NCI-H2196 treated with DMSO at 0.1 percent for 48 hours (cell line): Measurements from ENCODE around the gene YBEY.
"Not testable (repeated sequence)": the region's sequence is repeated elsewhere in the genome, so short reads cannot be mapped to it uniquely, and the experiment has no call there.

Experiments
- DNase-seq: peaks from one replicate; lab custom pipeline; 2025; ENCODE audit not compliant: unreplicated experiment; lab: John Stamatoyannopoulos, UW

Gene YBEY

DNA sequence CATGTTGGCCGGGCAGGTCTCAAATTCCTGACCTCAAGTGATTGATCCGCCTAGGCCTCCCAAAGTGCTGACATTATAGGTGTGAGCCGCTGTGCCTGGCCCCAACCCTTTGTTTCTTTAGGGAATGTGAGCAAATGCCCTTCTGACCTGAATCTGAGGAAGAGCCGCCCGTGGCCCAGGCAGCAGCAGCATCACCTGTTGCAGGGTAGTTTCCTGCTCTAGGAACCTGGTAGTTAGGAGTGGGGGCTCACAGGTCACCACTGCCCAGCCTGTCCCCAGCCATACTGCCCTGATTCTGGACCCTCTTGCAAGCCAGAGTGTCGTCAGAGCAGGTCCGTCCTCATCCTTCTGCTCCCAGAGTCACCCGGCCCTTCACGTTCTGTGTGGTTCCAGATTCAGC is 13.0 kb downstream of the YBEY start:
- DNase-seq: no peak

DNA sequence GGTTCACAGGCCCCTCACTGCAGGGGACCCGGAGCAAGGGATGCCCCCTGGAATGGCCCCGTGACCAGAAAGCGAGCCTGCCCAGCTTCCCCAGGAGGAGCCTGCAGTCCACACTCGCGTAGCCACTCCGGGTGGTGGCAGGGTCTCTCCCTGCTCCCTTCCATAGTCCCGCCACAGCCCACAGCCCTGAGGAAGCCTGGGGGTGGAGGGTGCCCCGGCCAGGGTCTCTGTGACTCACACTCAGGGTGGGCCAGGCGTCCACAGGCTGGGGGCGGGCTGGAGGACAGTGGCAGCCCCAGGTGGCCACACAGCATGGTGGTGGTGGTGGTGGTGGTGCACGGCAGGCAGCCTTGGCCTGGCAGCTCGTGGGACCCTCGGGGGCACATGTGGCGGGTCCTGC is 15.6 kb downstream of the YBEY start:
- no peak for DNase-seq

DNA sequence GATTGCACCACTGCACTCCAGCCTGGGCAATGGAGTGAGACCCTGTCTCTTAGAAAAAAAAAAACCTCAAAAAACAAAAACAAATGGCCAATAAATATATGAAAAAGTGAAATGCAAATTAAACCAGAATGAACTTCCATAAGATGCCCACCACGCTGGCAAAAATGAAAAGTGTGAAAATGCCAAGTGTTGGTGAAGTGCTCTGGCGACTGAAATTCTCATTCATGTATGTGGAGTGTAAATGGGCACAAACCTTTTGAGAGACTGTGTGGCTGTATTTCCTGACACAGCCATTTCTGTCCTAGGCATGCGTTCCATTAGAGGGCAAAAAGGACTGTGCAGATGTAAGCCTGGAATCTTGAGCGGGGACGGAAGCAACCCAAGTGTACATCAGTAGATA is 18.3 kb downstream of the YBEY start:
- DNase-seq: no peak

DNA sequence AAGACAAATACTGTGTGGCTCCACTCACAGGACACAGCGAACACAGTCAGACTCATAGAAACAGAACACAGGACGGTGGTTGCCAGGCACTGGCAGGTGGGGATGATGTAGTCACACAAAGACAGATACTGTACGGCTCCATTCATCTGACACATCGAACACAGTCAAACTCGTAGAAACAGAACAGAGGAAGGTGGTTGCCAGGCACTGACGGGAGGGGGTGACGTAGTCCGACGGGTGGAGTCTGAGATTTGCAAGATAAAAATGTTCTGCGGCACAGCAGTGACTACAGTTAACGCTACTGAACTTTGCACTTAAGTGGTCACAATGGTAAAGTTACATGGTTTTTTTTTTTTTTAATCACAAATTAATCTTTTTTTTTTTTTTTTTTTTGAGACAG is 18.8 kb downstream of the YBEY start:
- no peak for DNase-seq

DNA sequence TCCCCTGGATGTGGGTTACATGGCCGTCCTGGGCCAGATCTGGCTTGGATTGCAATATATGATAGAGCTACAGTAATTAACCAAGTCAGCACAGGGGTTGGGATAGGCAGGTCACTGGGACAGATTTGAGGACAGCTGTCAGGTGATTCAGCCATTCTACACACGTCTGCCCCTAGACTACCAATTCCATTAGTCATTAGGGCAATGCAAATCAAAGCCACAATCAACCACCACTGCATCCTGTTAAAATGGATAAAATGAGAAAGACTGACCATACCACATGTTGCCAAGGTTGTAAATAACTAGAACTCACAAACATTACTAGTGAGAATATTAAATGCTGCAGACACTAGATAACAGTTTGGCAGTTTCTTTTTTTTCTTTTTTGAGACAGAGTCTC is 21.5 kb downstream of the YBEY start:
- DNase-seq: no peak

DNA sequence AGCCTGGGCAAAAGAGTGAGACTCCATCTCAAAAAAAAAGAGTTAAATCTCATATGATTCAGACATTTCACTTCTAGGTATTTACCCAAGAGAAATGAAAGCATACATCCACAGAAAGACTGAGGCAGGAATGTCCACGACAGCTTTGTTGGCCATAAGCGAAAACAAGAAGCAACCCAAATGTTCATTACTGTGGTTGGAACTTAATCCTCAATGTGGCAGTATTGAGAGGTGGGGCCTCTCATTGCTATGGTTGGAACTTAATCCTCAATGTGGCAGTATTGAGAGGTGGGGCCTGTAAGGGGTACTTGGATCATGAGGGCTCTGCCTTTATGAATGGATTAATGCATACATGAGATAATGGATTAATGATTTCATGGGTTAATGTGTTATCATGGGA is 22.3 kb downstream of the YBEY start:
- no peak for DNase-seq

DNA sequence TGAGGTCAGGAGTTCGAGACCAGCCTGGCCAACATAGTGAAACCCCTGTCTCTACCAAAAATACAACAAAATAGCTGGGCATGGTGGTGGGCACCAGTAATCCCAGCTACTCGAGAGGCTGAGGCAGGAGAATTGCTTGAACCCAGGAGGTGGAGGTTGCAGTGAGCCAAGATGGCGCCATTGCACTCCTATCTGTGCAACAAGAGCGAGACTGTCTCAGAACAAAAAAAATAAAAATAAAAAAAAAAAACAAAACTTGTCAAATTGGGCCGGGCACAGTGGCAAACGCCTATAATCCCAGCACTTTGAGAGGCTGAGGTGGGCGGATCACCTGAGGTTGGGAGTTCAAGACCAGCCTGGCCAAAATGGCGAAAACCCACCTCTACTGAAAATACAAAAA is 24.1 kb downstream of the YBEY start:
- DNase-seq: not testable (repeated sequence)

DNA sequence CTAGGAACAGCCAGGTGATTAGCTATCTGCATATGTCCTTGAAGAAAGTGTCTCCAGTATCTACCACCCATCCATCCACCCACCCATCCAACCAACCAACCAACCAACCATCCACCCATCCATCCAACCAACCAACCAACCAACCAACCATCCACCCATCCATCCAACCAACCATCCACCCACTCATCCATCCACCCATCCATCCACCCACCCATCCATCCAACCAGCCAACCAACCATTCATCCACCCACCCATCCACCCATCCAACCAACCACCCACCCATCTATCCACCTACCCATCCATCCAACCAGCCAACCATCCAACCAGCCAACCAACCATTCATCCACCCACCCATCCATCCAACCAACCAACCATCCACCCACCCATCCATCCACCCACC is 25.4 kb downstream of the YBEY start:
- DNase-seq: no peak

DNA sequence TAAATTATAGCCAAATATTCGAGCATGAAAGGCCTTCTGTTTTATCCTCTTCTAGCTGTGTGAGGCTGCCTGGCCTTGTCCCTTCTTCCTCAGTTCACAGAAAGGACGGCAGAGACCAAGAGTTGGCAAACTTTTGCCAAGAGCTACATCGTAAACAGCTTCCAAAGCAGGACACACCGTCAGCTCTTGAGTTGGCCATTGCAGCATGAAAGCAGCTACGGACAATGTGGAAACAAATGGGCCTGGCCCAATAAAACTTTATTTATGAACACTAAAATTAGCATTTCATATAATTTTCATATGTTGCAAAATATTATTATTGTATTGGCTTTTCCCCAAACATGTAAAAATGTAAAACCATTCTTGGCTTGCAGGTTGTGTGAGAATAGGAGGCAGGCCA is 26.8 kb downstream of the YBEY start:
- DNase-seq: no peak

DNA sequence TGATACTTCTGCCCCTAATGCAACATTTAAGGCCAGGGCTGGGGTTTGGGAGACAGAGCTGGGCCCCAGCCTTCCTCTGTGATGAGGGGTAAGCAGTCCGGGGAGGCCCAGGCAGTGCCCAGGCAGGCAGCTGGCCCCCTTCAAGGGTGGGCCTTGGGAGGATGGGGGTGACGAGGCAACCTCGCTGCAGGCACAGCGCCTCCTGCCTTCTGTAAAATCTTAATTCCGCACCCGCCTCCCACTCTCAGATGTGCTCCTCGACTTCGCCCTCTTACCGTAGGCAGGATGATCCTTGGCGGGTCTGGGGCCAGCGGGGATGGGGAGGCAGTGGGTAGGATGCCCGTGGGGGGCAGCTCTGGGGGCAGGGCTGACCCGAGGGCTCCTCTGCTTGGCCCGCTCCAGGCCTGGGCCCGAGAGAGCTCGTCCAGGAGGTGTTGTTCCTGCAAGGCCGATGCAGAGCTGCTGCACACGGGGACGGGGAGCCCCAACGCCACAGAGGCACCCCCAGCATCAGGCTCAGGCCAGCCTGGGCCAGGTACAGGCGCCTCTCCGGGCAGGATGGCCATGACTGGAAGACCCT is 28.4 kb downstream of the YBEY start:
- DNase-seq: no peak

DNA sequence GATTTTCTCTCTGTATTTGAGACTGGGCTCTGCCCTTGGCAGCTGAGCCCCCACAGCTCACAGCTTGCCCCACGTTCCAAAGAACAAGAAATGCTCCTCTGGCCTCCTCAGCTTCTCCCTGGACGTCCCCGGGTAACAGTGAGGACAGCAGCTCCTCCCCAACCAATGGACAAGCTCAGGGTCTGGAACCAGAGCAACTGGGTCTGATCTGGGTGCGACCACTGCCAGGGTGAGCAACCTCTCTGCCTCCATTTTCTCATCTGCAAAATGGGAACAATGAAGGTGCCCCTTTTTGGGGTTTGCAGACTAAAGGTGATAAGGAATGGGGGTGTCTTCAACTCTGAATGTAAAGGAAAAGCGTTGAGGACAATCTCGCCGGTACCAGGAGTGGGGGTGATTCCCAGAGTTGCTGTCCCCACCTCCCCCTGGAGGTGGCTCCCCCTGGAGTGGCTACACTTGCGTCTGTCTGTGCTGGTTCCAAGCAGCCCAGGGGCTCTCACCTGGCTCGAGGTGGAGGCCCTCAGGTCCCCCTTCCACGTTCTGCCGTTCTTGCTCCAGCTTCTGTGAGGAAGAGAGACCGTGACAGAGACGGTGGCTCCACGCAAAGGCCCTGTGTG is 30.7 kb downstream of the YBEY start:
- DNase-seq: no peak

DNA sequence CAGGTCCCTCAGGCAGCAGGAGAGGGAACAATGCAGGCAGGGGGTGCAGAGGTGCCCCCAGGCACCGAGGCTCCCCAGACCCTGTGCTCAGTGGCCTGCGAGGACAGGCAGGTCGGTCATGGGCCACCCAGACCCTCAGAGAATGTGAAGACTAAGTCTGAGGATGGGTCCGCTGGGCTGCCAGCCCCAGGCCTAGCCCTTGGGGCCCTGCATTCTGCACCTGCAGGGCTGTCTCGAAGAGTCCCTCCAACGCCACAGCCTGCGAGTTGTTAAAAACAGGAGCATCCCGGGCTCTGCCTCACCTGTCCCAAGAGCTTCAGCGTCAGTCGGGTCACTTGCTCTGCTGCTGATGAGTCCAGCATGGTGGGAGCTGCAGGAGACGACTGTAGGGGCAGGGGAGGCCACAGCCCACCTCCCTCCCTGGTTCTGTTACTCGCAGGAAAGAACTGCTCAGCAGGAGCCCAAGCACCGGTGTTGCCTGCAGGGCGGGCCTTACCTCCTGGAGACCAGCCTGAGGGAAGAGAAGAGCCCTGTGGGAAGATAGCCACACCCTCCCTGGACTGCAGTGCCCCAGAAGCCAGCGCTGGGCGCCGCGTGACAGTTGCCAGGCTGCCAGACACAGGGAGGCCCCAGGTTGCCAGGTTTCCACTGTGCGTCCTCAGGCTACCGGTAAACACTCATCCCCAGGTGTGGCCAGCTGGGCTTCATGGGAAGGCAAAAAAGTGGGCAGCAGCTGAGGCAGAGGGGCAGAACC is 31.7 kb downstream of the YBEY start:
- DNase-seq: peak; percentile 80

DNA sequence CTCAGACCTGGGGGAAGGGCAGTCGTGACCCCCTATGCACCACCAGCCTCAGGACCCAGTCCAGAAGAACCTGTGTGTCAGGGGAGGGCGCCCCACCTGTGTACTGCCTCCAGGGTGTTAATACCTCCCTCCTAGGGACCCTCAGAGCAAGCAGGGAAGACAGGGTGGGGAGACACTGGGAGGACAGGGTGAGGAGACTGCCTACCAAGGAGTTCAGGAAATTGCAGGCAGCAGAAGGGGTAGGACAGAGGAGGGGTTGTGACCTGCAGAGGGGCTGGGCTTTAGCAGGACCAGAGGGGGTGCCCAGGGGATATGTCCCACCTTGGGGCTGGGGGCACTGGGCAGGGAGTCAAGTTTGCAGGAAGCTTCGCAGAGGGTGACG is 32.3 kb downstream of the YBEY start:
- DNase-seq: no peak

DNA sequence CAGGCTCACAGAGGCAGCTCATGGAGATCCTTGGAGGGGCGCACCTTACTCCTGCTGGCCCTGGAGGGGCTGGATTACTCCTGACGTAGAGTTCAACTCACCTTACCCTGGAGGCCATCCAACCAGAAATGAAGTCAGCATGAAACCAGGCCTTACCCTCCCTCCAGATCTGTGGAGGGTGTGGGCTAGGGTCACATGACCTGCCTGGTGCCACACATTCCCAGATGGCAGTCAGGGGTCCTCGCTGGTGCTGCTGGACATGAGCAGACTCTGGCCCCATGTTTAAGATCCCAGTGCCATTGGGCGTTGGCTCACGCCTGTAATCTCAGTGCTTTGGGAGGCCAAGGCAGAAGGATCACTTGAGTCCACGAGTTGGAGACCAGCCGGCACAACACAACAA is 33.0 kb downstream of the YBEY start:
- DNase-seq: no peak

DNA sequence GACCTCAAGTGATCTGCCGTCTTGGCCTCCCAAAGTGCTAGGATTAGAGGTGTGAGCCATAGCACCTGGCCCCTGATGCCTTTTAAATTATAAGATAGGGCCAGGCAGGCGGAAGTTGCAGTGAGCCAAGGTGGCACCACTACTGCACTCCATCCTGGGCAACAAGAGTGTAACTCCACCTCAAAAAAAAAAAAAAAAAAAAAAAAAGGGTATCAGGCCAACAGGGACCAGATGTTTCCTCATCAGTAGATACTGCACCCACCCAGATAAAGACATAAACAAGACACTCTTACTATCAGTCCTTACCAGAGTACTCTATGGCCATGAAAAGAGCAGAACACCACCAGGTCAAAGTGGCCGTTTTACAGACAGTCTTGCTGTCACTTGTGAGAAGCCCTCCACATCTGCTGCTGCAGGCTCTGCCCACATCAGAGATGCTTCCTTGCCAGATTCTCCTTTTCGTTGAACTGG is 34.2 kb downstream of the YBEY start:
- no peak for DNase-seq

DNA sequence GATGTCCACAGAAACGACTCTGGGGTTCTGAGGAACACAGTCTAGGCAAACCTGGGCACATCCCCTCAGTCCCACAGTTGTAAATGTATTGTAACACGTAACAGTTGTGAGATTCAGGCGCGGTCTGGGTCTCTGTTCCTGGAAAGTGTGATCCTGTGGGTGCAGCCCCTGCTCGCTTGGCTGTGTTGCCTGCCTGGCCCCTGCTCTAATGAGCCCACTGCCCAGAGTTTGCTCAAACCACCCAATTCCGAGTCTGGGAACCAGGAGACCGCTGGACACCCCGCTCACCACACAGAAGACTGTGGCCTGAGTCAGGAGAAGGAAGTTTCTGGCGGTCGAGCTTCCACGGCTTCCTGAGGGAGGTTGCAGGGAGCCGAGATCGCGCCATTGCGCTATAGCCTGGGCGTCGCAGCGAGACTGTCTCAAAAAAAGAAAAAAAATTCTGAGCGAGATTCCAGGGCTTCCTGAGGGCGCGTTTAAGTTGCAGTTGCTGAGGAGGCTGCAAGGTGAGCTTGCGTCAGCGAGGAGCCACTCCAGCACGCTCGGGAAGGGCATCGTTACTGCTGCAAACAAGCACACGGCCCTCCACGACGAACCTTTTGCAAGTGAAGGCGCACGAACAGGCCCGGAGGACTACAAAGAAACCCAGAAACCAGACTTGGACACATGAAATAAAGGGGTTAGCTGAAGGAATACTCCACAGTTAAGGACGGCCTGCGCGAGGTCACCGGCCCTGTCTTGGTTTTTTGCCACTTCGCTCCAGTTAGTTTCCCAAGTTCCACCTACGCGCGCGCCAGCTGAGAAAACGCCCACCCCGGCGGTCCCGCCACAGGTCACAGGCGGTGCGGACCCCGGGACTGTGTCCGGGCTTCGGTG is 36.4 kb downstream of the YBEY start:
- DNase-seq: no peak

DNA sequence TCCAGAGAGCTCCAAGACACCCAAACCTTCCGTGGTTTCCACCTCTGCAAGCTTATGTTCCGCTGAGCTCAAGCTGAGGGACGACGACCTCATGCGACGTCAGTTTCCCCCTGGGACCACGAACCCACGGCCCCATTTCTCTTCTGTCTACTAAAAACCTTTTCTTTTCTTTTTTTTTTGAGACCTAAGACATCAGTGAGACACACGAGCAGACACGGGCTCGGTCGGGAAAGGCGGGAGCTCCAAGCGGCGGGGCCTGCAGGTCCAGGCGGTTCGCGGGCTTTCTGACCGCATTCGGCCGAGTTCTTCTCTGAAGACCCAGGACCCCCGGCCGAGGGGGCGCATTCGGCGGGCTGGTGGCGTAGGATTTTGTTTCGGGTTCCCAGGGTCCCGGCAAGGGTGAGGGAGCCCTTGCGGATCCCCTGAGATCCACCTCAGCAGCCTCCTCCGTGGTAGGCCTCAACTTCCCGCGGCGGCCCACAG is 37.1 kb downstream of the YBEY start:
- DNase-seq: no peak

DNA sequence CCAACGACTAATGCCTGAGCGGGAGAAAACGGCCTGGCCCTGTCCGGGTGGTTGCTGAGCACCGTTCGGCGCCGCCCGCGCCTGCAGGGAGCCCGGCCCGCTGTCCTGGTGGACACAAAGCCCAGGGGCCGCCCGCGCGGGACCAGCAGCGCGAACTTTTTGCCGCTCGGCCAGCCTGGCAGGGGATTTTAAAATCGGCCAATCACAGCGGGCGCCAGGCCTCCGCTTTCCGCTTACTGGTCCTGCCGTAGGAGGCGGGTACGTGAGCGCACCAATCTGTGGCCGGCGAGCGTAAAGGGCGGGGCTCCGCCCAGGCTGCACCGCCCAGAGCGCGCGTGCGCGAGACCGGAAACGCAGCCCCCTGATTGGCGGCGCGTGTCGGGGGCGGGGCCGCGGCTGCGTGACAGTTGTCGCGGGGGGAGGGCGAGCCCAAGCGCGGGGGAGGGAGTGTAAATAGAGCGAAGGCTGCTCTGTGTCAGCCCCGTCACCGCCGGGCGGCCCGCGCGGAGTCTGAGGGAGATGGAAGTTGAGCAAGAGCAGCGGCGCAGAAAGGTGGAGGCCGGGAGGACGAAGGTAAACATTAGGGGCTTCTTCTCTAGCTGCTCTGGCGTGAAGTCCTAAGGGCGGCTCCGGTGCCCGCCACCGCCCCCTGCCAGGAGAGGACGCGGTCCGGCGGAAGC is 37.7 kb downstream of the YBEY start, which contains the start of the genes C21orf58 and PCNT:
C21orf58 (minus strand) TSS at position 161 of the 680 bp plus-strand sequence. CDS start 1,132 bp downstream, outside the sequence.
PCNT (plus strand) TSS at position 447 of the 680 bp plus-strand sequence; CDS start at position 520, 73 bp downstream.
- peak; percentile 96 for DNase-seq

DNA sequence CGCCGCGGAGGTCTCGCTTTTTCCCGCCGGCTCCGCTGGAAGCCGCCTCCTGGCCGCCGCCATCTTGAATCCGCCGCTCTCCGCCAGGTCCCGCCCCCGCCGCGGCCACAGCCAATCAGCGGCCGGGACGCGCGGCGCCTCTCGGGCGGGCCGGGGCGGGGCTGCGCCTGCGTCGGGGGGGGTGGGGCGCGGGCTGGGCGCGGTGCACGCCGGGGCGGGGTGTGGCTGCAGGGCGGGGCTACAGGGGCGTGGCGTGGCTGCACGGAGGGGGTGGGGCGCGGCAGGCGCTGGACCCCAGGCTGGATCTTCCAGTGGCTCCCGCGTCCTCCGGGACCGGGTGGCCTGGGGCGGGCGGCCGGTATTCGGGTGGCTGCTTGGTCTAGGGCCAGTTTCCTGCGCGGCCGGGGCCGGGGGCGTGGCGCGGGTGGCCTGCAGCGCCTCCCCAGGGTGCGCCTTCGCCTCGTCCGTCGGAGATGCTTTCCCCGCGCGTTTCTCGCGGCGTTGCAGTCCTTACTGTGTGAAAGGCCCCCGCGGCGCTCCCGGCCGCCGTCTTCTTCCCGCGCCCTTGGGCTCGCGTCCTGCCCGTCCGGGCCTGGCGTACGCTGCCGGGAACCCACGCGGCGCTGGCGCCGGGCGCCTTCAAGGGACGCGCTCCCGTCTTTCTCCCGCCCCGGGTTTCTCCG is 38.4 kb downstream of the YBEY start:
- peak; percentile 54 for DNase-seq
